HEK293 (cell line): Measurements from ENCODE around the gene TMEM140.

Experiments used
- HOXC10 ChIP-seq: sonication (generic); formaldehyde crosslinking; IDR thresholded peaks from 2 replicates; pipeline ENCODE4 v1.8.1; 2023; ENCODE audit warnings: mild to moderate bottlenecking, missing genetic modification reagents
- KLF10 ChIP-seq: fragments of 450-650 bp; IDR thresholded peaks from 2 replicates; pipeline ENCODE4 v1.5.1; 2018; ENCODE audit warnings: missing biosample characterization, mild to moderate bottlenecking, missing genetic modification characterization
- ZBTB17 ChIP-seq: fragments of 450-650 bp; formaldehyde crosslinking; IDR thresholded peaks from 2 replicates; pipeline ENCODE4 v1.5.1; 2016; ENCODE audit warnings: missing biosample characterization, missing genetic modification characterization
- ZBTB48 ChIP-seq: fragments of 450-650 bp; formaldehyde crosslinking; IDR thresholded peaks from 2 replicates; pipeline ENCODE4 v1.5.1; 2016; ENCODE audit warnings: missing biosample characterization, missing genetic modification characterization
- ZNF121 ChIP-seq: fragments of 450-650 bp; formaldehyde crosslinking; IDR thresholded peaks from 2 replicates; pipeline ENCODE4 v1.5.1; 2016; ENCODE audit warnings: missing biosample characterization, missing genetic modification characterization
- ZNF133 ChIP-seq: fragments of 450-650 bp; formaldehyde crosslinking; IDR thresholded peaks from 2 replicates; pipeline ENCODE4 v1.5.1; 2016; ENCODE audit warnings: missing biosample characterization, missing genetic modification characterization
- ZNF174 ChIP-seq: fragments of 450-650 bp; formaldehyde crosslinking; IDR thresholded peaks from 2 replicates; pipeline ENCODE4 v1.5.0; 2017; ENCODE audit warnings: missing biosample characterization, mild to moderate bottlenecking, missing genetic modification characterization
- ZNF221 ChIP-seq: fragments of 450-650 bp; formaldehyde crosslinking; IDR thresholded peaks from 2 replicates; pipeline ENCODE4 v1.5.1; 2017; ENCODE audit warnings: missing biosample characterization, missing genetic modification characterization, borderline replicate concordance
- ZNF248 ChIP-seq: fragments of 450-650 bp; formaldehyde crosslinking; IDR thresholded peaks from 2 replicates; pipeline ENCODE4 v1.5.1; 2017; ENCODE audit warnings: missing biosample characterization, missing genetic modification characterization
- ZNF266 ChIP-seq: fragments of 450-650 bp; formaldehyde crosslinking; IDR thresholded peaks from 2 replicates; pipeline ENCODE4 v1.5.1; 2016; ENCODE audit warnings: missing biosample characterization, missing genetic modification characterization, low read depth
- ZNF354C ChIP-seq: fragments of 450-650 bp; formaldehyde crosslinking; IDR thresholded peaks from 2 replicates; pipeline ENCODE4 v1.5.1; 2016; ENCODE audit warnings: missing biosample characterization, missing genetic modification characterization, low read depth, borderline replicate concordance
- ZNF391 ChIP-seq: fragments of 450-650 bp; formaldehyde crosslinking; IDR thresholded peaks from 2 replicates; pipeline ENCODE4 v1.5.1; 2016; ENCODE audit warnings: low read depth, missing biosample characterization, missing genetic modification characterization, borderline replicate concordance
- ZNF394 ChIP-seq: fragments of 450-650 bp; formaldehyde crosslinking; IDR thresholded peaks from 2 replicates; pipeline ENCODE4 v1.5.1; 2016; ENCODE audit warnings: missing biosample characterization, missing genetic modification characterization, mild to moderate bottlenecking, moderate library complexity, borderline replicate concordance
- ZNF433 ChIP-seq: fragments of 450-650 bp; formaldehyde crosslinking; IDR thresholded peaks from 2 replicates; pipeline ENCODE4 v1.5.1; 2016; ENCODE audit warnings: missing biosample characterization, missing genetic modification characterization, low read depth
- ZNF510 ChIP-seq: fragments of 450-650 bp; formaldehyde crosslinking; IDR thresholded peaks from 2 replicates; pipeline ENCODE4 v1.5.1; 2018; ENCODE audit warnings: mild to moderate bottlenecking, missing genetic modification characterization, missing biosample characterization; ENCODE audit not compliant: insufficient replicate concordance
- ZNF548 ChIP-seq: fragments of 450-650 bp; formaldehyde crosslinking; IDR thresholded peaks from 2 replicates; pipeline ENCODE4 v1.5.1; 2016; ENCODE audit warnings: missing biosample characterization, missing genetic modification characterization
- ZNF558 ChIP-seq: fragments of 450-650 bp; formaldehyde crosslinking; IDR thresholded peaks from 2 replicates; pipeline ENCODE4 v1.5.1; 2016; ENCODE audit warnings: missing biosample characterization, missing genetic modification characterization
- ZNF623 ChIP-seq: fragments of 450-650 bp; formaldehyde crosslinking; IDR thresholded peaks from 2 replicates; pipeline ENCODE4 v1.5.1; 2016; ENCODE audit warnings: missing biosample characterization, missing genetic modification characterization
- ZNF768 ChIP-seq: fragments of 450-650 bp; formaldehyde crosslinking; IDR thresholded peaks from 2 replicates; pipeline ENCODE4 v1.5.1; 2018; ENCODE audit warnings: missing biosample characterization, mild to moderate bottlenecking, missing genetic modification characterization
- ZNF785 ChIP-seq: fragments of 450-650 bp; formaldehyde crosslinking; IDR thresholded peaks from 2 replicates; pipeline ENCODE4 v1.5.1; 2016; ENCODE audit warnings: missing biosample characterization, missing genetic modification characterization
- ZNF843 ChIP-seq: fragments of 450-650 bp; formaldehyde crosslinking; IDR thresholded peaks from 2 replicates; pipeline ENCODE4 v1.5.1; 2016; ENCODE audit warnings: missing biosample characterization, missing genetic modification characterization
- ZSCAN30 ChIP-seq: fragments of 450-650 bp; IDR thresholded peaks from 2 replicates; pipeline ENCODE4 v1.5.1; 2018; ENCODE audit warnings: missing biosample characterization, mild to moderate bottlenecking, missing genetic modification characterization, moderate library complexity
- ZXDB ChIP-seq: fragments of 450-650 bp; formaldehyde crosslinking; IDR thresholded peaks from 2 replicates; pipeline ENCODE4 v1.5.1; 2016; ENCODE audit warnings: missing biosample characterization, missing genetic modification characterization
- TF ChIP-seq, protein P1 (sequence below): fragments of 450-650 bp; formaldehyde crosslinking; IDR thresholded peaks from 2 replicates; pipeline ENCODE4 v1.5.1; 2016; ENCODE audit warnings: missing biosample characterization, missing genetic modification characterization
- TF ChIP-seq, protein P2 (sequence below): fragments of 450-650 bp; formaldehyde crosslinking; IDR thresholded peaks from 2 replicates; pipeline ENCODE4 v1.5.1; 2016; ENCODE audit warnings: missing biosample characterization, missing genetic modification characterization
- TF ChIP-seq, protein P3 (sequence below): fragments of 450-650 bp; formaldehyde crosslinking; optimal IDR thresholded peaks from 2 replicates; pipeline ENCODE3; 2016; ENCODE audit warnings: missing biosample characterization, mild to moderate bottlenecking, missing genetic modification characterization
- TF ChIP-seq, protein P4 (sequence below): fragments of 450-650 bp; formaldehyde crosslinking; IDR thresholded peaks from 2 replicates; pipeline ENCODE4 v1.5.1; 2016; ENCODE audit warnings: missing biosample characterization, missing genetic modification characterization
- TF ChIP-seq, protein P5 (sequence below): fragments of 450-650 bp; formaldehyde crosslinking; IDR thresholded peaks from 2 replicates; pipeline ENCODE4 v1.5.1; 2016; ENCODE audit warnings: missing biosample characterization, missing genetic modification characterization

The TMEM140 gene

DNA sequence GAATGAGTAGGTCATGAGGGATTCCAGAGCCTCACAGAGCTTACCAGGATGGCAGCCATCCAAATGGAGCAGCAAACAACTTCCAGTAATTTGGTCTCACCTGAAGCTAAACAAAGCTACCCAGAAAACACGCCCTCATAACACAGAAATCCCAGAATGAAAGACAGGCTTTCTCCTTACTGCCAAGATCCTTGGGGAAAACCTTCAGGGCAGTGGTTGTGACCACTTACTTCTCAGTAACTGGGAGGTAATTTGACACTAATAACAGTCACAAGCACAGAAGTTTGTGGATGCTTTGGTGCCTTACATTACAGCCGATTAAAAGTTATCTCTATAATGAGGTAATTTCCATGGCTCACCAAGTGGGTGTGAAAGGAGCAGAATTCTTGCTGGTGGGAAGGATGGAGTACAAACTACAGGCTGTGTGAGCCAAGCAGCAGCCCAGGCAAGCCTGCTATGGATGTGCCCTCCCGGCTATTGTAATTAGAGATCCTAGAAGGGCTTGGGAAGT is 53.0 kb downstream of the TMEM140 start (continued):
- TF ChIP-seq, protein P1, sequence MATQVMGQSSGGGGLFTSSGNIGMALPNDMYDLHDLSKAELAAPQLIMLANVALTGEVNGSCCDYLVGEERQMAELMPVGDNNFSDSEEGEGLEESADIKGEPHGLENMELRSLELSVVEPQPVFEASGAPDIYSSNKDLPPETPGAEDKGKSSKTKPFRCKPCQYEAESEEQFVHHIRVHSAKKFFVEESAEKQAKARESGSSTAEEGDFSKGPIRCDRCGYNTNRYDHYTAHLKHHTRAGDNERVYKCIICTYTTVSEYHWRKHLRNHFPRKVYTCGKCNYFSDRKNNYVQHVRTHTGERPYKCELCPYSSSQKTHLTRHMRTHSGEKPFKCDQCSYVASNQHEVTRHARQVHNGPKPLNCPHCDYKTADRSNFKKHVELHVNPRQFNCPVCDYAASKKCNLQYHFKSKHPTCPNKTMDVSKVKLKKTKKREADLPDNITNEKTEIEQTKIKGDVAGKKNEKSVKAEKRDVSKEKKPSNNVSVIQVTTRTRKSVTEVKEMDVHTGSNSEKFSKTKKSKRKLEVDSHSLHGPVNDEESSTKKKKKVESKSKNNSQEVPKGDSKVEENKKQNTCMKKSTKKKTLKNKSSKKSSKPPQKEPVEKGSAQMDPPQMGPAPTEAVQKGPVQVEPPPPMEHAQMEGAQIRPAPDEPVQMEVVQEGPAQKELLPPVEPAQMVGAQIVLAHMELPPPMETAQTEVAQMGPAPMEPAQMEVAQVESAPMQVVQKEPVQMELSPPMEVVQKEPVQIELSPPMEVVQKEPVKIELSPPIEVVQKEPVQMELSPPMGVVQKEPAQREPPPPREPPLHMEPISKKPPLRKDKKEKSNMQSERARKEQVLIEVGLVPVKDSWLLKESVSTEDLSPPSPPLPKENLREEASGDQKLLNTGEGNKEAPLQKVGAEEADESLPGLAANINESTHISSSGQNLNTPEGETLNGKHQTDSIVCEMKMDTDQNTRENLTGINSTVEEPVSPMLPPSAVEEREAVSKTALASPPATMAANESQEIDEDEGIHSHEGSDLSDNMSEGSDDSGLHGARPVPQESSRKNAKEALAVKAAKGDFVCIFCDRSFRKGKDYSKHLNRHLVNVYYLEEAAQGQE (tag by site-specific recombination), result no peak
- TF ChIP-seq ZNF548 (tag by site-specific recombination) (no peak), ZNF248 (tag by site-specific recombination) (no peak), ZSCAN30 (tag by site-specific recombination) (no peak), ZNF768 (tag by site-specific recombination) (no peak), ZBTB17 (tag by site-specific recombination) (peak; percentile 35; the same call in 1 of the 2 replicates), ZNF394 (0 out of 2 replicates have a peak, but pooled peaks have one; percentile 43), ZNF354C (tag by site-specific recombination) (no peak), ZBTB48 (tag by site-specific recombination) (no peak), ZNF133 (tag by site-specific recombination) (no peak), ZXDB (0 out of 2 replicates have a peak, but pooled peaks have one; percentile 36), ZNF121 (tag by site-specific recombination) (no peak), KLF10 (tag by site-specific recombination) (peak; percentile 42; the same call in 1 of the 2 replicates), ZNF623 (tag by site-specific recombination) (no peak), ZNF510 (tag by site-specific recombination) (no peak), ZNF266 (tag by site-specific recombination) (no peak), ZNF843 (tag by site-specific recombination) (no peak), ZNF433 (no peak), ZNF785 (tag by site-specific recombination) (no peak), HOXC10 (CRISPR knock-in tag) (no peak), ZNF391 (tag by site-specific recombination) (no peak), ZNF221 (tag by site-specific recombination) (no peak), ZNF558 (tag by site-specific recombination) (no peak), ZNF174 (tag by site-specific recombination) (no peak)
- TF ChIP-seq, protein P2, sequence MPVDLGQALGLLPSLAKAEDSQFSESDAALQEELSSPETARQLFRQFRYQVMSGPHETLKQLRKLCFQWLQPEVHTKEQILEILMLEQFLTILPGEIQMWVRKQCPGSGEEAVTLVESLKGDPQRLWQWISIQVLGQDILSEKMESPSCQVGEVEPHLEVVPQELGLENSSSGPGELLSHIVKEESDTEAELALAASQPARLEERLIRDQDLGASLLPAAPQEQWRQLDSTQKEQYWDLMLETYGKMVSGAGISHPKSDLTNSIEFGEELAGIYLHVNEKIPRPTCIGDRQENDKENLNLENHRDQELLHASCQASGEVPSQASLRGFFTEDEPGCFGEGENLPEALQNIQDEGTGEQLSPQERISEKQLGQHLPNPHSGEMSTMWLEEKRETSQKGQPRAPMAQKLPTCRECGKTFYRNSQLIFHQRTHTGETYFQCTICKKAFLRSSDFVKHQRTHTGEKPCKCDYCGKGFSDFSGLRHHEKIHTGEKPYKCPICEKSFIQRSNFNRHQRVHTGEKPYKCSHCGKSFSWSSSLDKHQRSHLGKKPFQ (tag by site-specific recombination), result no peak
- TF ChIP-seq, protein P3, sequence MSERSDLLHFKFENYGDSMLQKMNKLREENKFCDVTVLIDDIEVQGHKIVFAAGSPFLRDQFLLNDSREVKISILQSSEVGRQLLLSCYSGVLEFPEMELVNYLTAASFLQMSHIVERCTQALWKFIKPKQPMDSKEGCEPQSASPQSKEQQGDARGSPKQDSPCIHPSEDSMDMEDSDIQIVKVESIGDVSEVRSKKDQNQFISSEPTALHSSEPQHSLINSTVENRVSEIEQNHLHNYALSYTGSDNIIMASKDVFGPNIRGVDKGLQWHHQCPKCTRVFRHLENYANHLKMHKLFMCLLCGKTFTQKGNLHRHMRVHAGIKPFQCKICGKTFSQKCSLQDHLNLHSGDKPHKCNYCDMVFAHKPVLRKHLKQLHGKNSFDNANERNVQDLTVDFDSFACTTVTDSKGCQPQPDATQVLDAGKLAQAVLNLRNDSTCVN, result no peak
- TF ChIP-seq, protein P4, sequence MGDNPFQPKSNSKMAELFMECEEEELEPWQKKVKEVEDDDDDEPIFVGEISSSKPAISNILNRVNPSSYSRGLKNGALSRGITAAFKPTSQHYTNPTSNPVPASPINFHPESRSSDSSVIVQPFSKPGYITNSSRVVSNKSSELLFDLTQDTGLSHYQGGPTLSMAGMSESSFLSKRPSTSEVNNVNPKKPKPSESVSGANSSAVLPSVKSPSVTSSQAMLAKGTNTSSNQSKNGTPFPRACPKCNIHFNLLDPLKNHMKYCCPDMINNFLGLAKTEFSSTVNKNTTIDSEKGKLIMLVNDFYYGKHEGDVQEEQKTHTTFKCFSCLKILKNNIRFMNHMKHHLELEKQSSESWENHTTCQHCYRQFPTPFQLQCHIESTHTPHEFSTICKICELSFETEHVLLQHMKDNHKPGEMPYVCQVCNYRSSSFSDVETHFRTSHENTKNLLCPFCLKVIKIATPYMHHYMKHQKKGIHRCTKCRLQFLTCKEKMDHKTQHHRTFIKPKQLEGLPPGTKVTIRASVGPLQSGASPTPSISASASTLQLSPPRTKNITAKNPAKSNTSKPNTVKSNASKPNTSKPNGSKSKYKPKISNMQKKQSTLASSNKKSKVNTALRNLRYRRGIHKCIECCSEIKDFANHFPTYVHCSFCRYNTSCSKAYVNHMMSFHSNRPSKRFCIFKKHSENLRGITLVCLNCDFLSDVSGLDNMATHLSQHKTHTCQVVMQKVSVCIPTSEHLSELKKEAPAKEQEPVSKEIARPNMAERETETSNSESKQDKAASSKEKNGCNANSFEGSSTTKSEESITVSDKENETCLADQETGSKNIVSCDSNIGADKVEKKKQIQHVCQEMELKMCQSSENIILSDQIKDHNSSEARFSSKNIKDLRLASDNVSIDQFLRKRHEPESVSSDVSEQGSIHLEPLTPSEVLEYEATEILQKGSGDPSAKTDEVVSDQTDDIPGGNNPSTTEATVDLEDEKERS (tag by site-specific recombination), result no peak
- TF ChIP-seq, protein P5, sequence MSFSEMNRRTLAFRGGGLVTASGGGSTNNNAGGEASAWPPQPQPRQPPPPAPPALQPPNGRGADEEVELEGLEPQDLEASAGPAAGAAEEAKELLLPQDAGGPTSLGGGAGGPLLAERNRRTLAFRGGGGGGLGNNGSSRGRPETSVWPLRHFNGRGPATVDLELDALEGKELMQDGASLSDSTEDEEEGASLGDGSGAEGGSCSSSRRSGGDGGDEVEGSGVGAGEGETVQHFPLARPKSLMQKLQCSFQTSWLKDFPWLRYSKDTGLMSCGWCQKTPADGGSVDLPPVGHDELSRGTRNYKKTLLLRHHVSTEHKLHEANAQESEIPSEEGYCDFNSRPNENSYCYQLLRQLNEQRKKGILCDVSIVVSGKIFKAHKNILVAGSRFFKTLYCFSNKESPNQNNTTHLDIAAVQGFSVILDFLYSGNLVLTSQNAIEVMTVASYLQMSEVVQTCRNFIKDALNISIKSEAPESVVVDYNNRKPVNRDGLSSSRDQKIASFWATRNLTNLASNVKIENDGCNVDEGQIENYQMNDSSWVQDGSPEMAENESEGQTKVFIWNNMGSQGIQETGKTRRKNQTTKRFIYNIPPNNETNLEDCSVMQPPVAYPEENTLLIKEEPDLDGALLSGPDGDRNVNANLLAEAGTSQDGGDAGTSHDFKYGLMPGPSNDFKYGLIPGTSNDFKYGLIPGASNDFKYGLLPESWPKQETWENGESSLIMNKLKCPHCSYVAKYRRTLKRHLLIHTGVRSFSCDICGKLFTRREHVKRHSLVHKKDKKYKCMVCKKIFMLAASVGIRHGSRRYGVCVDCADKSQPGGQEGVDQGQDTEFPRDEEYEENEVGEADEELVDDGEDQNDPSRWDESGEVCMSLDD, result no peak
